Activated naive CD4-positive, alpha-beta T cell treated with anti-CD3 and anti-CD28 coated beads, Interleukin-2, amount 10 ng/mL, durations not matched to agents 7 days and 5 days (primary cell): ENCODE results near the gene TM2D3.

Experiments
- CTCF ChIA-PET: fragments of 350-600 bp; sonication (Branson Sonifier 250); formaldehyde crosslinking; loops from one replicate; lab custom pipeline; 2021; ENCODE audit warnings: antibody characterized with exemption; lab: Charles Lee
- DNase-seq: peaks from one replicate; pipeline ENCODE4 v3.0.0-alpha.2; 2020
- H3K27ac Mint-ChIP-seq: one replicate; pipeline ENCODE4 v1.8.0; 2021; ENCODE audit warnings: mild to moderate bottlenecking, moderate library complexity, mixed read lengths
- H3K27me3 Mint-ChIP-seq: one replicate; pipeline ENCODE4 v1.8.0; 2021; ENCODE audit warnings: mild to moderate bottlenecking, mixed read lengths
- H3K36me3 Mint-ChIP-seq: one replicate; pipeline ENCODE4 v1.8.0; 2021; ENCODE audit warnings: mixed read lengths
- H3K4me1 Mint-ChIP-seq: one replicate; pipeline ENCODE4 v1.8.0; 2021; ENCODE audit warnings: mixed read lengths
- H3K4me3 Mint-ChIP-seq: one replicate; pipeline ENCODE4 v1.8.0; 2021; ENCODE audit warnings: mild to moderate bottlenecking, moderate library complexity, mixed read lengths
- H3K9me3 Mint-ChIP-seq: one replicate; pipeline ENCODE4 v1.8.0; 2021; ENCODE audit warnings: mixed read lengths

The TM2D3 gene

GRCh38 chr15:101625184-101625583 is 27.0 kb downstream of the TM2D3 start:
- peaks cover 9% of the 10 kb centered on the region for H3K9me3 Mint-ChIP-seq
- no peak for DNase-seq
- H3K36me3 Mint-ChIP-seq = peaks cover 27% of the 10 kb centered on the region
- no peaks in the 10 kb centered on the region for H3K27me3 Mint-ChIP-seq
- peaks cover 30% of the 10 kb centered on the region for H3K4me1 Mint-ChIP-seq
- H3K27ac Mint-ChIP-seq = no peak overlapping the region
- CTCF ChIA-PET = interaction anchor here (1.3 kb wide), 1 partner anchor 18 kb away, joined by 3 read pairs; no protein-coding TSS in a partner anchor
- H3K4me3 Mint-ChIP-seq = no peak overlapping the region

GRCh38 chr15:101623367-101624304 is 28.5 kb downstream of the TM2D3 start:
- H3K36me3 Mint-ChIP-seq = peaks cover 27% of the 10 kb centered on the region
- no peak overlapping the region for H3K27ac Mint-ChIP-seq
- CTCF ChIA-PET = interaction anchor here (0.6 to 0.9 kb wide), 2 partner anchors 13 to 335 kb away, joined by 3 read pairs; no protein-coding TSS in a partner anchor
- H3K9me3 Mint-ChIP-seq = peaks cover 9% of the 10 kb centered on the region
- H3K27me3 Mint-ChIP-seq = no peaks in the 10 kb centered on the region
- peaks cover 31% of the 10 kb centered on the region for H3K4me1 Mint-ChIP-seq
- no peak overlapping the region for H3K4me3 Mint-ChIP-seq
- no peak for DNase-seq

GRCh38 chr15:101621961-101622360 is 30.2 kb downstream of the TM2D3 start:
- H3K36me3 Mint-ChIP-seq = peaks cover 27% of the 10 kb centered on the region
- peaks cover 31% of the 10 kb centered on the region for H3K4me1 Mint-ChIP-seq
- no peak overlapping the region for H3K27ac Mint-ChIP-seq
- H3K27me3 Mint-ChIP-seq = no peaks in the 10 kb centered on the region
- CTCF ChIA-PET = interaction anchor here (2.0 kb wide), 1 partner anchor 18 kb away, joined by 4 read pairs; no protein-coding TSS in a partner anchor
- no peak overlapping the region for H3K4me3 Mint-ChIP-seq
- H3K9me3 Mint-ChIP-seq = peaks cover 9% of the 10 kb centered on the region
- no peak for DNase-seq

DNA sequence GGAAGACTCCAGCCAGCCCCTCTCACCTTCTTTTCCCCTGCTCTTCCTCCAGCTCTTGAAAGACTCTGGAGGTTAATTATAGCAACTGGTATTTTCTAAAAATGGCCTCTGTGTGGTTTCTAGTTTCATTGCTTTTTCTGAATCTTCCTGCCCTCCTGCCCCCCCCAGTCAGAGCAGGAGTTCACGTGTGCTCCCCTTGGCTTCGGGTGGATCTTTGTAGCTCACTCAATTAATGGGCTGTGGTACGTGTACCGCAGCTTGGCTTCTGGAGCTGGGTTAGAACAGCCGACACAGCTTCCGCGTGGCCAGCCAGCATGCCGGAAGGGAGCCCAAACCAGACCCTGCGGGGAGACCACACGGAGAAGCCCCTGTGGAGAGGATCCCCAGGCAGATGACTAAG is 31.5 kb downstream of the TM2D3 start:
- H3K27ac Mint-ChIP-seq = no peak overlapping the region
- CTCF ChIA-PET = interaction anchor here (0.7 to 2.0 kb wide), 2 partner anchors 19 to 21 kb away, joined by 3 to 4 read pairs; no protein-coding TSS in a partner anchor

GRCh38 chr15:101619615-101619865 is 32.6 kb downstream of the TM2D3 start:
- H3K4me1 Mint-ChIP-seq = peaks cover 28% of the 10 kb centered on the region
- H3K9me3 Mint-ChIP-seq = peaks cover 9% of the 10 kb centered on the region
- CTCF ChIA-PET = no interaction called here
- H3K27me3 Mint-ChIP-seq = no peaks in the 10 kb centered on the region
- no peak overlapping the region for H3K4me3 Mint-ChIP-seq
- H3K27ac Mint-ChIP-seq = no peak overlapping the region
- DNase-seq = no peak
- peaks cover 17% of the 10 kb centered on the region for H3K36me3 Mint-ChIP-seq

More for the DNA sequence above, 31.5 kb downstream of the TM2D3 start:
- no peaks in the 10 kb centered on the region for H3K27me3 Mint-ChIP-seq
- H3K9me3 Mint-ChIP-seq = peaks cover 9% of the 10 kb centered on the region
- no peak for DNase-seq
- H3K4me1 Mint-ChIP-seq = peaks cover 28% of the 10 kb centered on the region
- H3K4me3 Mint-ChIP-seq = no peak overlapping the region
- H3K36me3 Mint-ChIP-seq = peaks cover 22% of the 10 kb centered on the region

DNA sequence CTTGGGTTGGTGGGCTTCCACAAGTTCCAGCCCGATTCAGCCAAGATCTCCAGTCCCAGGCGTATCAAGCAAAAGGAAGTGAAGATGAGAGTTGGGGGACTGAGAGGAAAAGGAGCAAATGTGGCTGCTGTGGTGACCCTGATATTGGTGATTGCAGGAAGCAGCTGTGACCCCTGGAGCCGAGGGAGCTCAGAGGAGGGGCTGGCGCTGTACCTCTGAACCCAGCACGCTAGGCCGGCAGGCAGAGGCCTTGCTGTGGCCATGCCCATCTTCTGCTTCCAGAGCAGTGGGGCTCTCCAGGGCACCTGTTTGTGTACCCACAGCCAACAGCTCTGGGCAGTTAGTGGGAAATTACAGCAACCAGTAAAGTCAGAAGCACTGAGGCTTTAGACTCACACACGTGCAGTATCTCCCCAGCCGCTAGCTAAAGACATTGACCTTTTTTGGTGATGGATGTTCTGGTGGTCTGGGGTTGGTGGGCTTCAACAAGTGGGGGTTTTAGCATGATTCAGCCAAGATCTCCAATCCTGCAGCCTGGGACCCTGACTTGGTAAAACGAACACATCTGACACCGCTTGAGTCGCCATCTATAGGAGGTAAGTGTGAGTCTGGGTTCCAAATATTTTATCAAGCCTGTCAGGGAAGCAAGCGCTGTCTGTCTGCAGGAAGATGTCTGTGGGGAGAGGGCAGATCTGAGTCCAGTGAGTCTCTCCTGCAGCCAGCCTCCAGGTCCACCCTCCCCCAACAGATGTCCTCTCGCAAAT is 33.1 kb downstream of the TM2D3 start:
- no peak for DNase-seq
- Mint-ChIP-seq H3K4me1 (peaks cover 24% of the 10 kb centered on the region), H3K27me3 (no peaks in the 10 kb centered on the region), H3K27ac (no peak overlapping the region), H3K4me3 (no peak overlapping the region), H3K36me3 (peaks cover 13% of the 10 kb centered on the region), H3K9me3 (peaks cover 8% of the 10 kb centered on the region)
- CTCF ChIA-PET = interaction anchor here (0.7 kb wide), 1 partner anchor 70 kb away, joined by 3 read pairs; no protein-coding TSS in a partner anchor

- H3K4me3 Mint-ChIP-seq = no peak overlapping the region
- H3K36me3 Mint-ChIP-seq = peaks cover 6% of the 10 kb centered on the region
- peaks cover under 1% of the 10 kb centered on the region for H3K9me3 Mint-ChIP-seq
- DNase-seq = no peak
- H3K27ac Mint-ChIP-seq = no peak overlapping the region
- H3K27me3 Mint-ChIP-seq = no peaks in the 10 kb centered on the region
- peaks cover 16% of the 10 kb centered on the region for H3K4me1 Mint-ChIP-seq
- CTCF ChIA-PET = interaction anchor here (0.7 kb wide), 1 partner anchor 69 kb away, joined by 3 read pairs; no protein-coding TSS in a partner anchor
Observed at GRCh38 chr15:101618076-101618475, 34.1 kb downstream of the TM2D3 start.

DNA sequence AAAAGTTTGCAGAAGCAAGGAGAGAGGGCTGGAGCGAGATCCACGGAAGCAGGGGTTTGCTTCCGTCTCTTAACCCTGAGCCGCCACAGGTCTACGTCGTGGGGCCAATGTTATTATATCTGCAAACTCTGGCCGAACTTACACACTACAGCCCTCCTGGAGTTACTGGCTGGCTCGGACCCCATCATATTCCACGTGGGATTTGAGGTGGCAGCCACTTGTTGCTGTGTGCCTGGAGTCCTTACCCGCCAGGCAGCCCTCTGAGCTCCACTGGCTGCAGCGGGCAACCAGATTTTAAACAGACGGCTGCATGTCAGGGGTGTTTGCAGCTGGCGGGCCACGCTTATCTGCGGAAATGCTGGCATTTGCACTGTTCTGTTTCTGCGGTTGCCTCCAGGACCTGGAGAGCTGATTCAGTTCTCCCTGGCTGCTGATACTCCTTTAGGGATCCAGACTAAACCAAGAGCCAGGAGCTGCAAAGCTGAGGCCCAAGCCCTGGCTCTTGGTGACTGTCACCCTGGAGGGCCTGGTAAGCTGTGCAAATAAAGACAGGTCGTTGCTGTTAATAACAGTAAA is 34.7 kb downstream of the TM2D3 start:
- H3K36me3 Mint-ChIP-seq = peaks cover 6% of the 10 kb centered on the region
- no peak overlapping the region for H3K4me3 Mint-ChIP-seq
- H3K9me3 Mint-ChIP-seq = no peaks in the 10 kb centered on the region
- peaks cover 14% of the 10 kb centered on the region for H3K4me1 Mint-ChIP-seq
- no peak for DNase-seq
- no peak overlapping the region for H3K27ac Mint-ChIP-seq
- no peaks in the 10 kb centered on the region for H3K27me3 Mint-ChIP-seq
- CTCF ChIA-PET = no interaction called here

- DNase-seq = no peak
- CTCF ChIA-PET = no interaction called here
Observed at GRCh38 chr15:101615986-101616848, 36.0 kb downstream of the TM2D3 start.

DNA sequence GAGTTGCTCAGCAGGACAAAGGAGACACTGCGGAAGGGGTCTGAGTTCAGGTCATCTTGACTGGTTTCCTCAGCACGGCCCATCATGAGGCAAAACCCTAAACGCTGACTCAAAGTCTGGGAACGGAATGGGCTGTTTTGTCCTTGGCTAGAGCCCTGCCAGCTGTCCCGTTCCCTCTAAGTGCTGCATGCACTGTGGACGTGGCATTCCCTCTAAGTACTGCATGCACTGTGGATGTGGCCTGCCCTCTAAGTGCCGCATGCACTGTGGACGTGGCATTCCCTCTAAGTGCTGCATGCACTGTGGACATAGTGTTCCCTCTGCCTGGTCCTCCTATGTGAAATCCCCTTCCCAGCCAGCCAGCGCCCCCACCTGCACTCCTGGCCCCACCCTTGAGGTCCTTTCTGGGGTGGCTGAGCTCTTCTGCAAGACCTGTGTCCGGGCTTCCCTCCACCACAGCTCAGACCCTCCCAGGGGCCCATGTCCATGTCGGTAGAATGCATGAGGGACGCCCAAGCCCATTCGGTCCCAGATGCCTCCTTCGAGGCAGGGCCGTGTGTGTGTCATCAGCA is 36.7 kb downstream of the TM2D3 start:
- CTCF ChIA-PET = no interaction called here
- Mint-ChIP-seq H3K9me3 (no peaks in the 10 kb centered on the region), H3K27ac (no peak overlapping the region), H3K27me3 (no peaks in the 10 kb centered on the region), H3K36me3 (peaks cover 1% of the 10 kb centered on the region), H3K4me3 (no peak overlapping the region), H3K4me1 (peaks cover 4% of the 10 kb centered on the region)
- DNase-seq = no peak

More at GRCh38 chr15:101615986-101616848, 36.0 kb downstream of the TM2D3 start:
- H3K27ac Mint-ChIP-seq = no peak overlapping the region
- no peaks in the 10 kb centered on the region for H3K9me3 Mint-ChIP-seq
- peaks cover 4% of the 10 kb centered on the region for H3K4me1 Mint-ChIP-seq
- H3K36me3 Mint-ChIP-seq = peaks cover 1% of the 10 kb centered on the region
- H3K27me3 Mint-ChIP-seq = no peaks in the 10 kb centered on the region
- no peak overlapping the region for H3K4me3 Mint-ChIP-seq

- no peak overlapping the region for H3K4me3 Mint-ChIP-seq
- CTCF ChIA-PET = no interaction called here
- H3K27me3 Mint-ChIP-seq = no peaks in the 10 kb centered on the region
- no peaks in the 10 kb centered on the region for H3K9me3 Mint-ChIP-seq
- no peaks in the 10 kb centered on the region for H3K36me3 Mint-ChIP-seq
- H3K27ac Mint-ChIP-seq = no peak overlapping the region
- DNase-seq = no peak
- H3K4me1 Mint-ChIP-seq = no peaks in the 10 kb centered on the region
Observed at GRCh38 chr15:101614761-101615160, 37.4 kb downstream of the TM2D3 start.

DNA sequence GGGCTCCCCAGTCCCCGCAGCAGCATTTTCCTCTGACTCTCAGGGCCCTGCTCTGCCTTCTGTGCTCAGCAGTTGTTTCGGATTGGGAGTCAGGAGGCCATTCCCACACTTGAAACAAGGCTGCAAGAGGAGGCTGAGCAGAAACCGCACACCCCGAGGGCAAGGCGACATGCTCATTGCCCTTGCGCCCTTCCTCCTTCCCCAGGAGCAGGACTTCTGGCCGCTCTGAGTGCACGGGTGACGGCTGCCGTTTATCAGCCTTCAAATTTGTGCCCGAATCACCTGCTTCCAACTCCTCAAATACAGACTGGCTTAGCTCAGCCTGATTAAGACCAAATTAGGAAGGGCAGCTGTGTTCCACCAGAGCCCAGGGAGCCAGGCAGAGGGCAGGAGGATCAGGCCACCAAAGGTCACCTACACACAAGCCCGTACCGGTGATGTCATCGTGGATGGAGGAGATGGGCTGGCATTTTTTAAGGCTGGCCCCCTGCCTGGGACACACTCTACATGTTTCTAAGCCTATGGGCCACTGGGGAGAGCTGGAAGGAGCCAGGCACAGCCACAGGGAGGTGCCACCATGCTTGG is 38.1 kb downstream of the TM2D3 start:
- H3K27ac Mint-ChIP-seq = no peak overlapping the region
- H3K36me3 Mint-ChIP-seq = no peaks in the 10 kb centered on the region
- no peak for DNase-seq
- no peaks in the 10 kb centered on the region for H3K27me3 Mint-ChIP-seq
- H3K4me3 Mint-ChIP-seq = no peak overlapping the region
- no peaks in the 10 kb centered on the region for H3K9me3 Mint-ChIP-seq
- CTCF ChIA-PET = no interaction called here
- no peaks in the 10 kb centered on the region for H3K4me1 Mint-ChIP-seq
